Activated naive CD4-positive, alpha-beta T cell treated with anti-CD3 and anti-CD28 coated beads for 36 hours (primary cell): Measurements from ENCODE around the gene MLST8. TPM values are rescaled to one million over a fixed set of nuclear protein-coding genes. Genes with fewer than 3 reads are reported as not detected.
A peak's percentile ranks its signal among the peaks of the same experiment; 100 is the strongest.

ENCODE experiments used
- CTCF ChIA-PET: fragments of 350-600 bp; sonication (Branson Sonifier 250); formaldehyde crosslinking; loops from one replicate; lab custom pipeline; 2021; ENCODE audit warnings: antibody characterized with exemption; lab: Charles Lee
- DNase-seq: peaks from one replicate; pipeline ENCODE4 v3.0.0-alpha.2; 2020
- H3K27ac Mint-ChIP-seq: one replicate; pipeline ENCODE4 v1.8.0; 2021; ENCODE audit warnings: mild to moderate bottlenecking, mixed read lengths
- H3K27me3 Mint-ChIP-seq: one replicate; pipeline ENCODE4 v1.8.0; 2021; ENCODE audit warnings: low read depth, mixed read lengths
- H3K36me3 Mint-ChIP-seq: one replicate; pipeline ENCODE4 v1.8.0; 2021; ENCODE audit warnings: low read depth, mixed read lengths
- H3K4me1 Mint-ChIP-seq: one replicate; pipeline ENCODE4 v1.8.0; 2021; ENCODE audit warnings: low read depth, mixed read lengths
- H3K4me3 Mint-ChIP-seq: one replicate; pipeline ENCODE4 v1.8.0; 2021; ENCODE audit warnings: mild to moderate bottlenecking, moderate library complexity, mixed read lengths
- H3K9me3 Mint-ChIP-seq: one replicate; pipeline ENCODE4 v1.8.0; 2021; ENCODE audit warnings: mixed read lengths
- intact Hi-C: fragments of 100-400 bp; cut with micrococcal nuclease; formaldehyde crosslinking; loops from one replicate; pipeline ENCODE4 v1.15.1; 2023
- total RNA-seq, 2 experiments: library from RNA; stranded (reverse); gene quantifications; one replicate each; pipeline ENCODE4 v1.2.3, GENCODE V29; 2021

Gene MLST8
- total RNA-seq, 2 experiments from 2014 or later, result 70.0 to 70.1 TPM

DNA sequence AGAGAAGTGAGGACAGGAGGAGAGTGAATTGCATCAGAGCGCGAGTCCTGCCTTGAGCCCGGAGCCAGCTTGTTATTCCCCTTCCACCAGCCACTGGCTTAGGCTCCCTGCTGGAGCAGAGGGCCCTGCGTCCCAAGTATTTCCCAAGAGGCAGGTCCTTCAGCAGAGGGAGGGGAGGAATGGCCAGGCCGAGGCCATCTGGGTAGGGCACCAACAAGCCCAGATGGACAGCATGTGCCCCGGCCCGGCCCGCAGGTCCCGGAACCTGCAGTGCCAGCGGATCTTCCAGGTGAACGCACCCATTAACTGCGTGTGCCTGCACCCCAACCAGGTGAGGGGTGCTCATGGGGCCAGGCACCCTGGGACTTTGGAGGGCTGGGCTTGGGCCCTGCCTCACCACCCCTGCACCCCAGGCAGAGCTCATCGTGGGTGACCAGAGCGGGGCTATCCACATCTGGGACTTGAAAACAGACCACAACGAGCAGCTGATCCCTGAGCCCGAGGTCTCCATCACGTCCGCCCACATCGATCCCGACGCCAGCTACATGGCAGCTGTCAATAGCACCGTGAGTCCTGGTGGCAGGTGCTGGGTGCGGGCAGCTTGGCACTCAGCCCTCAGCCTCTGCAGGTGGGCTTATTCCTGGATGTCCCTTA is 1.7 kb downstream of the MLST8 start:
- CTCF ChIA-PET, result no interaction called here
- DNase-seq, result no peak
- peaks cover 14% of the 10 kb centered on the region for H3K36me3 Mint-ChIP-seq
- H3K27me3 Mint-ChIP-seq, result no peaks in the 10 kb centered on the region
- peak overlapping the region; percentile 48 for H3K27ac Mint-ChIP-seq
- intact Hi-C loops, result no loop called here
- peak overlapping the region; percentile 78 for H3K4me3 Mint-ChIP-seq
- no peaks in the 10 kb centered on the region for H3K9me3 Mint-ChIP-seq
- H3K4me1 Mint-ChIP-seq, result peaks cover 24% of the 10 kb centered on the region

DNA sequence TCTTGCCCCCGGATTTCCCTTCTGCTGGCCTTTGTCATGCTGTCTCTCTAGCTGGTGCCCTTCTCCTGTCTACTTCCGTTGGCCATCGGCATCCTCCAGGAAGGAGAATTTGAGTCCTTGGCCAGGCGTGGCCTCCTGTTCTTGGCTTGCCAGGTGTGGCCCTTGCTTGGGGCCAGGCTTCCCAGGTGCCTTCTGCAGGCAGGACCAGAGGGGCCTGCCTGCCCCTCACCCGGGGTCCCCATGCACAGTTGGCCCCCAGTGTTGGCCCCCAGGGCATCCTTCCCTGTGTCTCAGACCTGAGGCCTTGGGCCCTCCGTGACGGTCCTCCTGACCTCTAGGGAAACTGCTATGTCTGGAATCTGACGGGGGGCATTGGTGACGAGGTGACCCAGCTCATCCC is 2.6 kb downstream of the MLST8 start:
- intact Hi-C loops, result no loop called here
- peaks cover 31% of the 10 kb centered on the region for H3K4me1 Mint-ChIP-seq
- CTCF ChIA-PET, result no interaction called here
- H3K27ac Mint-ChIP-seq, result no peak overlapping the region
- peak overlapping the region; percentile 78 for H3K4me3 Mint-ChIP-seq
- H3K36me3 Mint-ChIP-seq, result peaks cover 20% of the 10 kb centered on the region
- H3K9me3 Mint-ChIP-seq, result no peaks in the 10 kb centered on the region
- H3K27me3 Mint-ChIP-seq, result no peaks in the 10 kb centered on the region
- no peak for DNase-seq

DNA sequence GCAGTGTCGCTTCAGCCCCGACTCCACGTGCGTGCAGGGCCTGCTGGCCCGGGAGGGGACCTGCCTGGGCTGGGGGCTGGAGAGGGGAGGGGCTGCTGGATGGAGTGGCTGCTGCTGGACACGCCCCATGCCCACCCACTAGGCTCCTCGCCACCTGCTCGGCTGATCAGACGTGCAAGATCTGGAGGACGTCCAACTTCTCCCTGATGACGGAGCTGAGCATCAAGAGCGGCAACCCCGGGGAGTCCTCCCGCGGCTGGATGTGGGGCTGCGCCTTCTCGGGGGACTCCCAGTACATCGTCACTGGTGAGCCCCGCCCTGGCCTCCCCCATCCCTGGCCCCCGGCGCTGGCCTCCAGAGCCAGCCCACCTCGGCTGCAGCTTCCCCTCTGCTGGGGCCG is 3.1 kb downstream of the MLST8 start:
- no peaks in the 10 kb centered on the region for H3K9me3 Mint-ChIP-seq
- no peak overlapping the region for H3K27ac Mint-ChIP-seq
- H3K36me3 Mint-ChIP-seq, result peaks cover 23% of the 10 kb centered on the region
- H3K27me3 Mint-ChIP-seq, result no peaks in the 10 kb centered on the region
- no peak overlapping the region for H3K4me3 Mint-ChIP-seq
- intact Hi-C loops, result no loop called here
- no peak for DNase-seq
- peaks cover 35% of the 10 kb centered on the region for H3K4me1 Mint-ChIP-seq
- CTCF ChIA-PET, result no interaction called here

DNA sequence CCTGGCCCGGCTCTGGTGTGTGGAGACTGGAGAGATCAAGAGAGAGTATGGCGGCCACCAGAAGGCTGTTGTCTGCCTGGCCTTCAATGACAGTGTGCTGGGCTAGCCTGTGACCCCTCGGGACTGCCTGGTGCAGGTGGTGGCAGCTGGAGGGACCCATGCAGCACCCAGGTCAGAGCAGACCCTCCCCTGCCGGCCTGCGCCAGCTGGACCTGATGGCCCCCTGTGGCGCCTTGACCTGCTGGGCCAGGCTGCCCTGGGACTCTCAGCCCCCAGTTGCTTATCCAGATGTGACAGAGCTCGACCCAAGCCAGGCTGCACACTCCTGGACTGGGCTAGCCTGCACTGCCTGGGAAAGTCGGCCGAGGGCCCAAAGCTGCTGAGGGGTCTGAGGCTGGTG is 3.5 kb downstream of the MLST8 start:
- DNase-seq, result no peak
- no peaks in the 10 kb centered on the region for H3K27me3 Mint-ChIP-seq
- H3K36me3 Mint-ChIP-seq, result peaks cover 26% of the 10 kb centered on the region
- H3K4me1 Mint-ChIP-seq, result peaks cover 38% of the 10 kb centered on the region
- H3K4me3 Mint-ChIP-seq, result no peak overlapping the region
- H3K9me3 Mint-ChIP-seq, result no peaks in the 10 kb centered on the region
- CTCF ChIA-PET, result no interaction called here
- intact Hi-C loops, result no loop called here
- H3K27ac Mint-ChIP-seq, result no peak overlapping the region

DNA sequence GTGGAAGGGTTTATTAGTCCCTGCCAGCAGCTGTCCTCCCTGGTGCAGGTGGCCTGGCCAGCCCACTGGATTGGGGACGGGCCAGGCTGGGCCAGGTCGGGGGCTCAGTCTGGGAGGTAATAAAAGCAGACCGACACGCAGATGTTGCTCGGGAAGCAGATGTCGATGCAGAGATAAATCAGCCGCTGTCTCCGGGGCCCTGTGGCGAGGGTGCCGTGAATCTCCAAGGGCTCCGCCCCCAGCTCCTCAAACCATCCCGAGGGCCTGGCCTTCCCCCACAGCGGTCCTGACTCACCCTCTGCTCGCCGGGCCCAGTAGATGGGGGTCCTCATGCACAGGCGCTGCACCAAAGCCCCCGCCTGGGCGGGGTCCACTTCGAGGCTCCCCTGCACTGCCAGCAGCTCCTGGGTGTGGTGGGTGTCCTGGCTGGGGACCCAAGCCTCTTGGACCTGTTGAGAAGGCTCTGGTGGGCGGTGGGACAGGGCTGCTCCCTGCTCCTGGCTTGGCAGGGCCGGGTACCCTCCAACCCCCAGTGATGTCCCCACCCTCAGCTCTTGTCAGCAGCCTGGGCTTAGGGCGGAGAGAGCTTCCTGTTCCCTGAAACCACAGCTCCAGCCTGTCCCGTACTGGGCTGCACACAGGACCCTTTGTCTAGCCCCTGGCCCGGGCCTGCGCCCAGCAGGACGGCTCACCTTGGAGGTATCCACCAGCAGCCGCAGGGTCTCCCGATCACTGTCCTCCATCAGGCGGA is 4.2 kb downstream of the MLST8 start:
- Mint-ChIP-seq H3K4me3 (no peak overlapping the region), H3K9me3 (no peaks in the 10 kb centered on the region), H3K27ac (no peak overlapping the region), H3K4me1 (peaks cover 36% of the 10 kb centered on the region), H3K36me3 (peaks cover 26% of the 10 kb centered on the region), H3K27me3 (no peaks in the 10 kb centered on the region)
- DNase-seq, result no peak
- intact Hi-C loops, result loop anchor here (10.0 kb wide), 1 partner anchor 215 kb away; the partner anchor contains the start of gene CCNF
- CTCF ChIA-PET, result no interaction called here

DNA sequence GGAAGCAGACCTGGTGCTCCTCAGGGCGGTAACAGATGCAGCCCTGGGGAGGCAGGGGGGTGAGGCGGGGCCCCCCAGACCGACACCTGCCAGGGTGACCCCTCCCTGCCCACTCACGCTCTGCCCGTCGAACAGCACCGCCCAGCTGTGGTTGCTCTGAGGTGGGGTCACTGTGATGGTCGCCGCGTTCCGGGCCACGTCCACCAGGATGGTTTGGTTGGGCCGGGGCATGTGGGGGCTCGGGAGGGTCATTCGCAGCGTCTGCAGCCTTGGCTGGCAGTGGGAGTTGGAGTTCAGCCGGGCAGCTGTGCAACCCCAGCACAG is 4.7 kb downstream of the MLST8 start:
- Mint-ChIP-seq H3K4me3 (no peak overlapping the region), H3K4me1 (peaks cover 32% of the 10 kb centered on the region), H3K9me3 (no peaks in the 10 kb centered on the region), H3K27me3 (no peaks in the 10 kb centered on the region), H3K27ac (no peak overlapping the region), H3K36me3 (peaks cover 26% of the 10 kb centered on the region)
- CTCF ChIA-PET, result no interaction called here
- intact Hi-C loops, result loop anchor here (10.0 kb wide), 1 partner anchor 215 kb away; the partner anchor contains the start of gene CCNF
- no peak for DNase-seq

DNA sequence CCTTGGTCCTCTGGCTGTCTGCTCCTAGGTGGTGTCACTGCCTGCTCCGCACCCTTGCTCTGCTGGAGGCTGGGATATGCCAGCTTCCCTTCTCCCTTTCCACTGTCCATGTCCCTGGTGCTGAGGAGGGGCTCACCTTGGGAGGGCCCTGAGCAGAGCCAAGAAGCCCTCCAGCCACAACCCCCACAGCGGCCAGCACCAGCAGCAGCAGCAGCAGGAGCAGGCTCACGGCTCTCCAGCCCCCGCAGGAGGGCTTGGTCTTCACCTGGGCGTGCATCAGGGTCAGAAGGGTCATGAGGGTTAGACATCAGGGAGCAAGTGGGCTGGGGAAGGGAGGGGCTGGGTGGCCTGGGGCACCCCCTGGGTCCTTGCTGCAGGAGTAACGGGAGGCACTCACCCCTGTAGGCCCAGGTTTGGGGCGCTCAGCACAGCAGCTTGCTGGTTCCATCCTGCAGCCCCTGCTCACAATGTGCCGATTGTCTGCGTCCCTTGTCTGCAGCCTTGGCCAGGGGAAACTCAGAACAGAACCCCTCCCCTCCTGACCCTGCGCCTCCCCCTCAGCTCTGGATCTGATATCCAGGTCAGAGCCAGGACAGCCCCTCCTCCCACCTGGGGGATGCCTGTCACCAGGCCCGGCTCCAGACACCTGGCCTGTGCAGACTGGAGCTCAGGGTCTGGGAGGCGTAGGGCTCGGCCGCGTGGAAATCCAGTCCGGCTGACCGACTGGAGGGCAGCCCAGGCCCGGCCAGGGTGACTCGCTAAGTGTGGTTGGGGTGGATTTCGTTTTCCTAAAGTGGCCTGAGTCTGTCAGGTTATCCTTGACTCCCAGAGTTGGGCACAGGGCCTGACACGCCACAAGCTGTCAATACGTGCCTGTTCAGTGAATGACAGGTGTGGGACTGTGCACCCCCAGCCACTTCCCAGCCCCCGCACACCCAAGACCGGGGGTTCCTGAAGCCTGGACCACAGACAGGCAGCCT is 5.4 kb downstream of the MLST8 start, which contains the start of gene BRICD5:
TSS of gene BRICD5 (minus strand) at position 478 of the 980 bp plus-strand sequence. CDS start at position 448, 30 bp downstream.
- H3K4me3 Mint-ChIP-seq, result no peak within 1 kb of the TSS
- CTCF ChIA-PET, result no interaction called here
- no peaks in the 10 kb centered on the region for H3K27me3 Mint-ChIP-seq
- no peak within 1 kb of the TSS for H3K27ac Mint-ChIP-seq
- no peaks in the 10 kb centered on the region for H3K9me3 Mint-ChIP-seq
- intact Hi-C loops, result loop anchor here (10.0 kb wide), 1 partner anchor 214 kb away; the partner anchor contains the start of gene CCNF
- peaks cover 26% of the 10 kb centered on the region for H3K36me3 Mint-ChIP-seq
- DNase-seq, result no peak
- peaks cover 32% of the 10 kb centered on the region for H3K4me1 Mint-ChIP-seq

DNA sequence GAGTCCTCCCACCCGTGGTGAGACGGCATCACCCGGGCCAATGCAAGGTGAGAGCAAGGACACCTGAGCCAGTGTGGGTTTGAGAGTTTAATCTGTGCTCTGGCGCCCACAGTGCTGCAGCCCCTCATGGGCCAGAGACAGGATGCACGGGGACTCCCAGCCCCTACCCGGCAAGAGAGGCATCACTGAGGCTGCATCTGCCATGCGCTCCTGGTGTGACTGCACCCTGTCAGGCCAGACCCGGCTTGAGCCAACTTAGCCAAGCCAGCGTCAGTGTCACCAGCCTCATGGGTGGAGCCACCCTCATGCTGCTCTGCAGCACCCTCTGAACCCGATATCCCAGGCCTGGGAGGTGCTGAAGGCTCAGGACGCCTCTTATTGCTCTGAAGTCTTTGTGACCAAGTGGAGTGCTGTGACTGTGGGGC is 6.7 kb downstream of the MLST8 start:
- Mint-ChIP-seq H3K4me1 (peaks cover 30% of the 10 kb centered on the region), H3K27me3 (no peaks in the 10 kb centered on the region), H3K4me3 (peak overlapping the region; percentile 3), H3K27ac (peak overlapping the region; percentile 13), H3K36me3 (peaks cover 21% of the 10 kb centered on the region), H3K9me3 (no peaks in the 10 kb centered on the region)
- intact Hi-C loops, result loop anchor here (10.0 kb wide), 1 partner anchor 213 kb away; the partner anchor contains the start of gene CCNF
- DNase-seq, result no peak
- CTCF ChIA-PET, result no interaction called here

DNA sequence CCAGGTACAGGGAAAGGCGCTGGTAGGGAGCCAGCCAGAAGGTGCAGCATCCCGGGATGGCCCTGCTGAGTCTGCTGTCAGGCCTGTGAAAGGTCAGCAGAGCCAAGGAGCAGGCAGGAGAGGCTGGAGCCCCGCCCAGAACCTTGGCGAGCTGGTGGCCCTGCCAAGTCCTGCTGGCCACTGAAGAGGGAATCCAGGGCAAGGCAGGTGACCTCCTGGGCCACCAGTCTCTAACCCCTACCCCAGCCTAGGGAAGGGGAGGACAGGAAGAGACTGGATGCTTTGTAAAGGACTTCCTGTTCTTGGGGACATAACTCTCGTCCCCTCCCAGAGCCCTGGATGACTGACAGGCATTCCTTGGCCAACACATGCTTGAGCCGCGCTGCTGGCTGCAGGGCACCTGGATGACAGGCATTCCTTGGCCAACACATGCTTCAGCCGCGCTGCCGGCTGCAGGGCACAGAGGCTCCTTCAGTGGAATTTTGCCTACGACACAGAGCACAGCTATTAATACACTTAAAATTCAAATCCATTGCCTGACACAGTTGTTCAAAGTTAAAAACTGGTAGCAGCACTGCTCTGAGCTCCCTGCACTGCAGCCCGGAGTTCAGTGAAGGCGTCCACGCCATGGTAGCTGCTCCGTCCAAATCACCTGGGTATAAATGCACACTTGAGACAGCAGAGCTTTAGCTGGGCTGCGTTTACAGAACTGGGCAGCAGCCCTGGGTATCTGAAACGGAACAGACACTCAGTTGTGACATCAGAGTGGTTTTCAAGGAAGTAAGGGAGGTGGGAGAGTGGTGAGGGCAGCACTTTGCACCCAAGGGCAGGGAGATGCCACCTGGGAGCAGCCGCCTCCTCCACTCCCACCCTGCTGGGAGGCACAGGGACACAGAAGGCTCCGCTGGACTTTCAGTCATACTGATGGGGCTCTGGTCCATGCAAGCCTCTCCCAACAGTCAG is 7.4 kb downstream of the MLST8 start:
- CTCF ChIA-PET, result interaction anchor here (0.6 kb wide), 1 partner anchor 377 kb away, joined by 4 read pairs; no protein-coding TSS in a partner anchor
- H3K4me3 Mint-ChIP-seq, result peak overlapping the region; percentile 73
- peaks cover 25% of the 10 kb centered on the region for H3K4me1 Mint-ChIP-seq
- no peaks in the 10 kb centered on the region for H3K27me3 Mint-ChIP-seq
- peak overlapping the region; percentile 13 for H3K27ac Mint-ChIP-seq
- intact Hi-C loops, result loop anchor here (10.0 kb wide), 1 partner anchor 212 kb away; the partner anchor contains the start of gene CCNF
- DNase-seq, result no peak
- peaks cover 16% of the 10 kb centered on the region for H3K36me3 Mint-ChIP-seq
- H3K9me3 Mint-ChIP-seq, result no peaks in the 10 kb centered on the region

DNA sequence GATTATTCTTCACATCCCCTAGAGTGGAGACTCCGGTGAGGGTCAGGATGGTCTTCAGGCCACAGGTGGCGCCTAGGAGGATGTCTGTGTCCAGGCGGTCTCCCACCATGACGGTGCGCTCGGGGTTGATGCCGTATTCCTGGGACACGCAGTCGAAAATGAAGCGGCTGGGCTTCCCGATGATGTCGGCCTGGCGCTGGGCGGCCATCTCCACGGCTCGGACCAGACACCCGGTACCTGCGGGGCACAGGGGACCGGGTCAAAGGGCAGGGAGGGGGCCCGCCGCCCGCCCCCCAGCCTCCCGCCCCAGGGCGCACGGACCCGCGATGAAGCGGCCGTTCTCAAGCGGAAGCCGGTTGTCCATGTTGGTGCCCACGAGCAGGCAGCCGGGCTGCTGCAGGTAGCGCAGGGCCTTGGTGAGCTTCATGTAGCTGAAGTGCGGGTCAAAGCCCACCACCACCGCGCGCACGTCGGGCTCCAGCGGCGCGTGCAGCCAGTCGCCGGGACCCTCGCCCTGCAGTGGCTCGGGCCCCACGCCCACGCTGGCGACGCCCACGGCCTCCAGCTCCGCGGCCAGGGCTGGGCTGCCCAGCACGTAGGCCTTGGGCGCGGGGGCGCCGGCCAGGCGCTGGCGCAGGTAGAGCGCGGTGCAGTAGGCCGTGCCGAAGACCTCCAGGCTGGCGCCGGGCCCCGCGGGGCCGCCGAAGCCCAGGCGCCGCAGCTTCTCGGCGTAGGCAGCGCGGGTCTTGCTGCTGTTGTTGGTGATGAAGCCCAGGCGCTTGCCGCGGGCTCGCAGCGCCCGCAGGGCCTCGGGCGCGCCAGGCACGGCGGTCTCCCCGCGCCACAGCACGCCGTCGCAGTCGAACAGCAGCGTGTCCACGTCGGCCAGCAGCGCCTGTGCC is 8.8 kb downstream of the MLST8 start:
- no peaks in the 10 kb centered on the region for H3K9me3 Mint-ChIP-seq
- CTCF ChIA-PET, result interaction anchor here (2.4 kb wide), 1 partner anchor 19 kb away, joined by 10 read pairs; no protein-coding TSS in a partner anchor
- H3K27ac Mint-ChIP-seq, result no peak overlapping the region
- peak overlapping the region; percentile 73 for H3K4me3 Mint-ChIP-seq
- intact Hi-C loops, result loop anchor here (2.0 to 10.0 kb wide), 4 partner anchors 37 to 211 kb away; partner anchors contain the start of genes CCNF, ECI1, RNPS1 and TRAF7
- H3K27me3 Mint-ChIP-seq, result no peaks in the 10 kb centered on the region
- peaks cover 22% of the 10 kb centered on the region for H3K4me1 Mint-ChIP-seq
- peaks cover 13% of the 10 kb centered on the region for H3K36me3 Mint-ChIP-seq
- DNase-seq, result no peak
